HG02938 (cell line): Measurements from ENCODE around the gene KLHL14.
A peak's percentile ranks its signal among the peaks of the same experiment; 100 is the strongest.

ENCODE experiments used
- ATAC-seq: cut with Tn5 transposase; IDR thresholded peaks from one replicate; pipeline ENCODE4 v1.9.1; 2021; ENCODE audit warnings: mild to moderate bottlenecking, moderate library complexity; ENCODE audit not compliant: unreplicated experiment

The KLHL14 gene

GRCh38 chr18:32770666-32771168 lies 2.1 kb downstream of the KLHL14 start:
- ATAC-seq: no peak

GRCh38 chr18:32770054-32770665 lies 2.7 kb downstream of the KLHL14 start:
- no peak for ATAC-seq

DNA sequence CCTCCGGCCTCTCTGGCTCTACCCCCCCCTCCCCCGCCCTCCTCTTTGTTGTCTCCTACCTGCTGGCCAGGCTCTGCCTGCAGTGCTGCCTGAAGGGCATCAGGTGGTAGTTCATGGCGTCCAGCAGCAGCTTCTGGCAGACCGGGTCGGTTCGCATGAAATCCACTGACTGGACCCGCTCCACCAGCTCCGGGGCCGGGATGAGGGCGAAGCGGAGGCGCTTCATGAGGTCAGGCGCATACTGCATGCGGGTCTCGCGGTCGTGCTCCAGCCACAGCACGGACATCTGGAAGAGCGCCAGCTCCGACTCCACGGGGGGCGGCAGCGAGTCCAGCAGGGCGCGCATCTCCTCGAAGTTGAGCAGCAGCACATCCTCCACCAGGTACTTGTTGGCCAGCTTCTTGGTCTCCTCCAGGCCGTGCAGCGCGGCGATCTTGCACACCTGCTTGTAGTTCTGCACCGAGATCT lies 3.2 kb downstream of the KLHL14 start:
- no peak for ATAC-seq

DNA sequence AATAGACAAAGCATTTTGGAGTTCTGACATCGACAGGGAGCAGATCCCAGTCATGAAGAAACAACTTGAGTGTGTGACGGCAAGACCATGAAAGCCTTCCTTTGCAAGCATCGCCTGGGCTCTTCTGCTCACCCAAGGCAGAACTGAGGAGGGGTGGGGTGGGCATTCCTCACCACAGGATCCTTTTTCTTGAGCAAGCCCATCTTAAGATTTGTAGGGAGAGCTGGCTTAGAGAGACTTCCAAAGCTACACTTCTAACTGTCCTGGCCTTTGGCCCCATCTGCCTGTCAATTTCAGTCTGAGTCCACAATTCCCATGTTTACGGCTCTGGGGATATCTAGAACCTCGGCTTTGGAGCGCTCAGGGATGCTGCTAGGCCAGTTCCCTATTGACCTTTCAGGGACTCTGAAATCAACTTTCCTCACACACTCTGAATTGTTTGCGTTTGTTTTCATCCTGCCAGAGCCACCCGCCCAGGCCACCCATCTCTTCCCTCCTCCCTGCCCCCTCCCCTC lies 3.7 kb downstream of the KLHL14 start:
- ATAC-seq: no peak

- ATAC-seq: no peak
Measured at GRCh38 chr18:32767400-32767799, 5.4 kb downstream of the KLHL14 start.

- ATAC-seq: no peak
Measured at GRCh38 chr18:32764611-32765244, 8.1 kb downstream of the KLHL14 start.

- ATAC-seq: no peak
Measured at GRCh38 chr18:32763293-32763692, 9.5 kb downstream of the KLHL14 start.

DNA sequence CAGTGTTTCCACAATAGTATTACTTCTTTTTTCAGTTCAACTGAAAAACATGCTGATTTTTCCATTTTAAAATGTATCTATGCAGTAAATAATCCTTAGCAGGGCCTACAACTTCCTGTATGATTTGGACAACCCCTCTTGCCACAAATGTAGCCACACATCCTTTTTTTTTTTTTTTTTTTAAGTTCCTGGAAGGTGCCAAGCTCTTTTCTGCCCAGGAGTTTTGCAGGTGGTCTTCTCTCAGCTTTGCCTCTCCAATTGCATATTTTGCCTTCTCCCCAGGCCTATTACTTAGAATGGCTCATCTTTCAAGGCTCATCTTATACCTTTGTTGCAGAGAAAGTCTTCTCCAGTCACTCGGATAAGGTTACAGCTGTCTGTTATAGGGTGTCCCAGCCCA lies 11.6 kb downstream of the KLHL14 start:
- no peak for ATAC-seq

DNA sequence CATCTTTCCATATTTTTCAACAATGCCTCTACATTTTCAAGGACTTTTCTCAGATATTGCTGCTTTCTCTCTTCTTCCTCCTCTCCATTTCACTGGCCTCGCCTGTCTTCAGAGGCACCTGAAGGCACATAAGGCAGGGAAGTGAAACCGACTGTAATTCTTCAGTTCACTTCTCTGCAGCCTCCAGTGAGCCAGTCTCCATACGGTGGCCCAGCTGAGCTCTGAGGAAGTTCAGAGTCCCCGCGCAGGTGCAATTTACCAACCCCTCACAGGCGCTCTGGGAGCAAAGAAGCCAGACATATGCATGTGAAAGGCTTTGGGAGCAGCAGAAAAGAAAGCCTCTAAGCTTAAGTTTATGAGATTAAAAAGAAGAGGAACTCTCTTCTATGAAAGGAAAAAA lies 12.4 kb downstream of the KLHL14 start:
- ATAC-seq: peak; percentile 95

DNA sequence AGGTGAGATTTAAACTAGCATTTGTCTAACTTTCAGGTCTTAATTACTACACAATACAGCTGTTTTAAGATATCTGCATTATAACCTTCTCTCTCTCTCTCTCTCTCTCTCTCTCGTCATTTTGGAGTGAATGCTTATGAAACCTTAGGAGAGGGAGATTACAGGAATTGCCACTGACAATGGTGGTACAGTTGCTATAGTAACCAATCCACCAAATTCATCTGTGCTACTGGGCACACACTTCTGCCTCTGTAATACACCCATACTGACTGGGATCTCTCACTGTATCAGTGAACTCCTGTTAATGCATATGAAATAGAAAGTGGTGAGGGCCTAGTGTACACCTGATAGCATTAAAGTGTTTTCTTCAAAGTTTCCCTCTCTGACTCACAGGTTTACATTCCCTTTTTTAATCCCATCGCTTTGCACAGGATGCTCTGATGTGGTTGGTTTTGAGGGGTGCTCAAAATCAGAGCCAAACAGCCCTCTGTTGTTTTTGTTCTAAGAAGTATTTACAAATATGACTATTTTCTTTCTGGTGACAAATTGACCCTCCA lies 13.1 kb downstream of the KLHL14 start:
- no peak for ATAC-seq

DNA sequence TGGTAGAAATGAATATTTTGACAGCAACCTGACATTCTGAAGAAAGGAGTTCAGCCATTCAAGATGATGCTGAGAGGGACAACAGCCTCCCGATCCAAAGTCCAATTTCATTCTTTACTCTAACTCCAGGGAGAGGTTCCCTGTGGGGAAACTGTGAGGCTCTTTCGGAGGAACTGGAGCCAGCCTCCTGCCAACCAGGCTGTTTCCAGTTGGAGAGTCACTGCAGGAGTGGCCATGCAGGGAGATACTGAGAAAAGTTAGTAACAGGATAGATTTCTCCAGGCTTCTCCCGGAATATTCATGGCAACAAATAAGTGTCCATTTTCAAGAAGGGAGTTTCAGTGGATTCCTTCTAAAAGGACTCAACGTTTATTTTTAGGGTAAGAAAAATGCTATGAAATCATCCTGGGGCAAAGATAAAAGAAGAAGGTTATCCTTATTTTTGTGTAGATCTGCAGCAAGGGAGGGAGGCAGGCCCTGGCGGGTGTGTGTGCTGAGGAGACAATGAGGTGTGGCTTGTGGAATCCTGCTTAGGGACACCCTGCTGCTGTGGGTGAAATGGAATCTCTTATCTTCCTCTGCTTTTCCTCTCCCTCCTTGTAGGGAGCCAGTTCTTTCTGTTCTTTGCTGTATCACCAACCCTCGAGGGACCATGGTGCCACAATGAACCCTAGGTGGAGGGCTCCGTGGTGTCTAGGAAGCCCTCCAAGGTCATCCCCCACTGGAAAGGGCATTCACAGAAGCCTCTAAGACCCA lies 18.1 kb downstream of the KLHL14 start:
- ATAC-seq: no peak

GRCh38 chr18:32753656-32754260 lies 19.1 kb downstream of the KLHL14 start:
- ATAC-seq: no peak

- ATAC-seq: no peak
Measured at GRCh38 chr18:32750328-32750727, 22.5 kb downstream of the KLHL14 start.

- no peak for ATAC-seq
Measured at GRCh38 chr18:32749809-32750208, 23.0 kb downstream of the KLHL14 start.

DNA sequence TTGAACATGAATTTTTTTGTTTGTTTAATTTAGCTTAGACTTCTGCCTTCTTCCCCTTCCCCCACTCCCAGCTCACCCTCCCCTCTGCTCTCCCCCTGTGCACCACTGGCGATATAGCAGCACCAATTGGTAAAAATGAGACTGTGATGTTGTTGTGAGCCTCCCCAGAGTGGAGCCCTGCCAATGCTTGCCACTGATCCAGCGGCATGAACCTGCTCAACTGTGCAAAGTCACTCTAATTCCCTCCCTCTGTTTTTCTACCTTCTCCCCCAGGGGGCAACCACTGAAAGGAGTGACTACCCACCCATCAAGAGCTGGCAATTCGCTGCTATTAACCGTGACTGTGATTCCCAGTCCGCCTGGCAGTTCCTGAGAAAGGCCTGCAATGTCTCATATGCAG lies 30.2 kb downstream of the KLHL14 start:
- ATAC-seq: no peak

- ATAC-seq: no peak
Measured at GRCh38 chr18:32735781-32736180, 37.0 kb downstream of the KLHL14 start.

GRCh38 chr18:32734442-32734841 lies 38.4 kb downstream of the KLHL14 start:
- no peak for ATAC-seq

GRCh38 chr18:32732165-32732564 lies 40.7 kb downstream of the KLHL14 start:
- ATAC-seq: no peak

GRCh38 chr18:32730620-32731091 lies 42.2 kb downstream of the KLHL14 start:
- peak; percentile 96 for ATAC-seq

- no peak for ATAC-seq
Measured at GRCh38 chr18:32730068-32730467, 42.8 kb downstream of the KLHL14 start.
